ENCODE measurements around the gene NBAS.

The NBAS gene

DNA sequence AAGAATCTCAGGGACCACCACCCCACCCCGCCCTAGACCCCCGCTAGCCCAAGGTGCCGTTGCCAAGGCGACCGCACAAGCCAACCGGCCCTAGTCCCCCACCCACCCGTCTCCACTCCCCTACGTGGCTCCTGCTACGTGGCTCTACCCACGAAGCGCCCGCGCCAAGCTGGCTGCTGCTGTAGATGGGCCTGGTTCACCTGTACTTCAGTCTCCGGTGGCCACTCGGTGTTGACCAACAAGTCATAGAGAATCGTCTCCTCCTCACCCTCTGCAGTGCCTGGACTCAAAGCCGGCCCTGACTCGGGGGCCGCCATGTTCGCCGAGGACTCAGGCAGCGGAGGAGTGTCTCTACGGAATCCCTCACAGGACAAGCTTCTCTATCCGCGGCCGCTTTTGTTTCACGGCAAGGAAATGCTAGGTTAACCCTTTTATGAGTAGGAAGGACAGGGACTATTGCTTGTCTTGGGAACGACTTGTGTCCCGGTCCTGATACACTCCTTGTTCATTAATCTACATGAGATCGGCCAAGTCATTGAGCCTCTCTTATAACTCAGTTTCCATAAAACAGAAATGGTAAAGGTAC, at the start of gene NBAS:
TSS of gene NBAS (minus strand) at position 347 of the 586 bp plus-strand sequence. CDS start at position 317, 30 bp downstream.
- peak; percentile 59 for DNase-seq (ENCODE audit: low read depth)

GRCh38 chr2:15610430-15610952, 49.4 kb upstream of the NBAS start:
- DNase-seq (ENCODE audit: low read depth) = no peak

DNA sequence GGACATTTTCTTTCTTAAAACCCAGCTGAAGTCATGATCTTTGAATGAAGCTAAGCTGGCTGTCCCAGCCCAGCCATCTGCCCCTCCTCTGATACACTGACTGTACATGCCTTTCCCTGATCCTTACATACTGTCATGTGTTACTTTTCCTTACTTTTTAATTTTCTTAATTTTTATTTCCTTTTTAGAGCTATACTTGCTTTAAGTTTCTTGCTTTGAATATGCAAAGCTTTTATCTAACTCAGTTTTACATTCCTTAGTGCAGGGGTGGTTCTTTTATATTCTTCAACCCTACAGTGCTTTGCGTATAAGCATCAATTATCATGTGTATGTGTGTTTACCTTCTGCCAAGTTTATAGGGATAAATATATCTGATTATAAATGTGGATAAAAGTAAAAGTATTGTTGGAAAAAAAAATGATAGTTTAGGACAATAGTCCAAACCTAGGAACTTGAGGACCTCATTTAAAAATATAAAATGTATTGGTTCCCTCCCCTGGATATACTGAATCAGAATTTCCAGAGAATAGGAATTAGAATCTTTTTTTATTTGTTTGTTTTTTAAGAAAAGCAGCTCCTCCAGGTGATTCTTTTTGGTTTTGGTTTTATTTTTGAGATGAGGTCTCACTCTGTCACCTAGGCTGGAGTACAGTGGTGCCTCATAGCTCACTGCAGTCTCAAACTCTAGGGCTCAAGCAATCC, 48.4 kb upstream of the NBAS start:
- no peak for DNase-seq (ENCODE audit: low read depth)

- no peak for DNase-seq (ENCODE audit: low read depth)
These were observed 47.2 kb upstream of the NBAS start for GRCh38 chr2:15608392-15608761.

DNA sequence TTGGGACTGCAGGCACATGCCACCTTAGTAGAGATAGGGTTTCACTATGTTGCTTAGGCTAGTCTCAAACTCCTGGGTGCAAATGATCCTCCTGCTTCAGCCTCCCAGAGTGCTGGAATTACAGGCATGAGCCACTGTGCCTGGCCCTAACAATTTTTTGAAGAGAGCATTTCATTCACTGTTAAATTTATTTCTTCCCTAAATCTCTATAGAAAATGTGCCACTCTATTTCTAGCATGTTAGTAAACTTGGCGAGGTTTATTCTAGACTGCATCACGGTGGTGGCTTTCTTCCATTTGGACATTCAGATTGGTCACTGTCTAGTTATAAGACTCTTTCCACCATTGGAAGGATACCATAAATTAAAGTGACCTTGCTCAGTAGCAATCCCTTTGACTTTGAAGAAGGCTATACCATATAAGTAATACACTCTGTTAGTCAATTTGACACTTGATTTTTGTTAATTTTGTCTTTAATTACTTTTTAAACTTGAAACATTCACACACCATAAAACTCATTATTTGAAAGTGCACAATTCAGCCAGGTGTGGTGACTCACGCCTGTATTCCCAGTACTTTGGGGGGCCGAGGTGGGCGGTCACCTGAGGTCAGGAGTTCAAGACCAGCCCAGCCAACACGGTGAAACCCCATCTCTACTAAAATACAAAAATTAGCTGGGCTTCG, 46.7 kb upstream of the NBAS start:
- no peak for DNase-seq (ENCODE audit: low read depth)

- no peak for DNase-seq (ENCODE audit: low read depth)
These were observed 45.6 kb upstream of the NBAS start for GRCh38 chr2:15606481-15607441.

DNA sequence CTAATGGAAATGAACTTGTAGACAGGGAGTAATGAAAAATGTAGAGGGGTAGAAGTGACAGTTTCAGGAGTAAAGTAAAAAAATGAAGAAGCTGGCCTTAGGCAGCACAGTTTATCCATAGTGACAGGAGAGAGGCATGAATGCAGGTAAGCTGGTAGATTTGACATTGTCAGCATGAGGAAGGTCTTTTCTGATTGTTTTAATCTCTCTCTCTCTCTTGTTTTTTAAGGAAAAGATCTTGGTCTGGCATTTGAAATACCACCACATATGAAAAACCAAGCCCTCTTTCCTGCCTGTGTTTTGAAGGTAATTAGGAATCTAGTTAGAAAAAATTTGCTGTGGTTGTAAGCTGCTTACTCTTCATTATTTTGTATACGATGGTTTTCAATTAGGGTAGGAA, 44.6 kb upstream of the NBAS start:
- DNase-seq (ENCODE audit: low read depth) = no peak

DNA sequence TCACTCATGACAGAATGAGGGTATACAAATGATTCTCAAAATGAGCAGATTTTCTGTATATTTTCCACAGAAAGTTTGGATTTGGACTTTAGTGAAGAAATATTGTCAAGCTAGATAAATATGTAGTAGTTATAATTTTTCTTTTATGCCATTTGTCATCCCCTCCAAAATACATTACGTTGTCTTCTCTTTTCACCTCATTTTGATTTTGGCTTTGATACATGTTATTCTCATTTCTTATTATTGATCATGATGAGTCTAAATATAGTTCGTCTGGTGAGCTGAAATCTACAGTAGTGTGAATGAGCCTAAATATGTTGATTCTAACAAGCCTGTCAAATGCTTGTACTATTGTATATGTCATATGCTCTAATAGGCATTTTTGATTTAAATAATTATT, 42.8 kb upstream of the NBAS start:
- DNase-seq (ENCODE audit: low read depth) = no peak

DNA sequence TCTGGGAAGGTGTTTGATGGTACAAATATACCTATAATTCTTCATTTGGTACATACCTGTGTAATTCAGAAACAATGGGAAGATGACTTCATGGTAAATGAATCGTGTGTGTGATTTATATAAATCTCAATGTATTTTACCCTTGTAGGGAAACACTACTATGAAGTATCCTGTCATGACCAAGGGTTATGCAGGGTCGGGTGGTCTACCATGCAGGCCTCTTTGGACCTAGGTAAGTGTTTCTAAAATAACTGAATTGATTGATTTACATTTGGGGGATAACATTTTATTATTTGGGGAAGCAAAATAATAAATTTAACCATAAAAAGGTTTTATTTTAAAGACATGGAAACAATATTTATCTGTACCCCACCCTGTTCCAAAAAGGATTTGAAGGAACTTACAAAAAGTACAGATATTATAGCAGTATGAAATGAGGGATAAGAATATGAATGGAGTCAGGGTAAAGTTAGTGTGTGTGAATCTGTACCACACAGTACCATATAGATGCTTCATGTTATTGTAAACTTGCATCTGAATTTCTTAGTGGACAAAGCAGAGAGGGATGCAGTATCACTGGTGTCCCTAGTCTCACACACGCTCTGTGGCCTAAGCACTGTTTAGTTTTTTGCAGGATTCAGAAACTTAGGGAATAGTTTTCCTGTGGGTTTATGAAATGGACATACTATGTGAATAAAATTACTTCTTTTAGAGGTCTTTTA, 42.1 kb upstream of the NBAS start:
- no peak for DNase-seq (ENCODE audit: low read depth)

DNA sequence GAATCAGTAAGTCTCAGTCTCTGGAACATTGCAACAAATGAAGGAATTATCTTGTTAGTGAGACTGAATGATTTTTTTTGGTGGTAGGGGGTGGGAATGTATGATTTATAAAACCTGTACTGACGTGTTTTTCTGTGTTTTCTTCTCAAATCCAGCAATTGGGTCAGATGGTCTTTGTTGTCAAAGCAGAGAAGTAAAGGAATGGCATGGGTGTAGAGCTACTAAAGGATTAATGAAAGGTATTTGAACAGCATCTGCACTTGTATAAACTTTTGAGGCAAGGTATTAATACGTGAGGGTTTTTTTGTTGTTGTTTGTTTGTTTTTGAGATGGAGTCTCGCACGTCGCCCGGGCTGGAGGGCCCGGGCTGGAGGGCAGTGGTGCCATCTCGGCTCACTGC, 41.3 kb upstream of the NBAS start:
- DNase-seq (ENCODE audit: low read depth) = no peak

GRCh38 chr2:15601681-15602080, 40.5 kb upstream of the NBAS start:
- DNase-seq (ENCODE audit: low read depth) = no peak

DNA sequence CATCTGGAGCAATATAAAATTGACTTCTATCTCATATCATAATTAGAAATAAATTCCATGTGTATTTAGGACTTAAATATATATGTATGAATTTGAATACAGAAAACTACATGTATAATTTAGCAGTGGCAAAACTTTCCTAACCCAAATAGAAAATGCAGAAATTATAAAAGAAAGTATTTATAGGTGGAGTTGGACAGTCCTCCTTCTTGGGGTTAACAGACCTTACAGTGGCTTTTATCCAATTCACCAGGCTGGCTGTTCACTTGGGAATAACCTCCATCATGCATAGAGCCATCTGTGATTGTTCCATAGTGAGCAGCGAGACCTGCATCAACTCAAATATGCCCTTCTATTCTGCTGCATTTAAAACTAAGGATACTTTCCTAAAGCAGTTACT, 38.9 kb upstream of the NBAS start:
- DNase-seq (ENCODE audit: low read depth) = no peak

- DNase-seq (ENCODE audit: low read depth) = no peak
These were observed 35.8 kb upstream of the NBAS start for GRCh38 chr2:15596968-15597367.

GRCh38 chr2:15596350-15596749, 35.2 kb upstream of the NBAS start:
- no peak for DNase-seq (ENCODE audit: low read depth)

GRCh38 chr2:15595936-15596335, 34.8 kb upstream of the NBAS start:
- DNase-seq (ENCODE audit: low read depth) = no peak

DNA sequence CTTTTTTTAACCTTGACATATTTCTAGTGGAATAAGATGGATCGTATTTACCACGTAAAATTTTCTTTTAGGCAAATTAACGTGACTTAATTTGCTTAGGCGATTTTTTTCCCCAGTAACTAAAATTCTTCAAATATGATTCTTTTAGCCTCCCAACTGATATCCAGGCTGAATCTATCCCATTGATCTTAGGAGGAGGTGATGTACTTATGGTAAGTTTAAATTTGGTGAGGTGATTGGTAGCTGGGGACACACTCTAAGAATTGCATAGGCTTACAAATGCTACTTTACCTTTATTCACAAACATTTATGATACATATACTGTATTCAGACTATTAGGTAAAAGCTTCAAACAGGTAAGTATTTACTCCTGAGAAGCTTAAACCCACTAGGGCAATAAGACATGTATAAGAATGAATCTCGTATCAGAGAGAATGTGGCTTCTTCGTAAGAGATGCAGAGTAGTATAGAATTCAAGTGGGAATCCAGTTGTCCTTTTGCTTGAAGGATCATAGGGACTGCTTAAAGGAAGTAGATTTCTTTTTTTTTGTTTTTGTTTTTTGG, 34.3 kb upstream of the NBAS start:
- no peak for DNase-seq (ENCODE audit: low read depth)

- no peak for DNase-seq (ENCODE audit: low read depth)
These were observed 33.4 kb upstream of the NBAS start for GRCh38 chr2:15594291-15595256.

- no peak for DNase-seq (ENCODE audit: low read depth)
These were observed 32.2 kb upstream of the NBAS start for GRCh38 chr2:15593327-15593705.

GRCh38 chr2:15591692-15592463, 30.7 kb upstream of the NBAS start, which contains the start of gene DDX1:
Gene DDX1 (plus strand): TSS chr2:15591868. CDS start chr2:15591934, 66 bp downstream.
- peak; percentile 75 for DNase-seq (ENCODE audit: low read depth)

Measured in stimulated activated CD8-positive, alpha-beta memory T cell treated with anti-CD3 and anti-CD28 coated beads, Interleukin-12 subunit alpha, Interleukin-12 subunit beta, amount 100 ng/mL, for 1 hour (primary cell).